ENCODE results near the gene CEP135.

- TF ChIP-seq POLR2A (IDR thresholded peaks at IDR 0.05) (no peak), POLR2AphosphoS5 (IDR thresholded peaks at IDR 0.05; ENCODE audit: insufficient read depth in 1 of 2, low read depth in 1 of 2) (no peak), CTCF (IDR thresholded peaks at IDR 0.05) (no peak)
Measured at GRCh38 chr4:55949482-55949802, 697 bp downstream of the CEP135 start.
